Activated naive CD4-positive, alpha-beta T cell treated with anti-CD3 and anti-CD28 coated beads for 36 hours (primary cell): ENCODE data around the gene CSNK1D. TPM values are rescaled to one million over a fixed set of nuclear protein-coding genes. Genes with fewer than 3 reads are reported as not detected.

Experiments
- CTCF ChIA-PET: fragments of 350-600 bp; sonication (Branson Sonifier 250); formaldehyde crosslinking; loops from one replicate; lab custom pipeline; 2021; ENCODE audit warnings: antibody characterized with exemption; lab: Charles Lee
- DNase-seq: peaks from one replicate; pipeline ENCODE4 v3.0.0-alpha.2; 2020
- H3K27ac Mint-ChIP-seq: one replicate; pipeline ENCODE4 v1.8.0; 2021; ENCODE audit warnings: mild to moderate bottlenecking, mixed read lengths
- H3K27me3 Mint-ChIP-seq: one replicate; pipeline ENCODE4 v1.8.0; 2021; ENCODE audit warnings: low read depth, mixed read lengths
- H3K36me3 Mint-ChIP-seq: one replicate; pipeline ENCODE4 v1.8.0; 2021; ENCODE audit warnings: low read depth, mixed read lengths
- H3K4me1 Mint-ChIP-seq: one replicate; pipeline ENCODE4 v1.8.0; 2021; ENCODE audit warnings: low read depth, mixed read lengths
- H3K4me3 Mint-ChIP-seq: one replicate; pipeline ENCODE4 v1.8.0; 2021; ENCODE audit warnings: mild to moderate bottlenecking, moderate library complexity, mixed read lengths
- H3K9me3 Mint-ChIP-seq: one replicate; pipeline ENCODE4 v1.8.0; 2021; ENCODE audit warnings: mixed read lengths
- intact Hi-C: fragments of 100-400 bp; cut with micrococcal nuclease; formaldehyde crosslinking; loops from one replicate; pipeline ENCODE4 v1.15.1; 2023
- total RNA-seq, 2 experiments: library from RNA; stranded (reverse); gene quantifications; one replicate each; pipeline ENCODE4 v1.2.3, GENCODE V29; 2021

CSNK1D gene
- total RNA-seq, 2 experiments from 2014 or later: 99.8 to 100 TPM

DNA sequence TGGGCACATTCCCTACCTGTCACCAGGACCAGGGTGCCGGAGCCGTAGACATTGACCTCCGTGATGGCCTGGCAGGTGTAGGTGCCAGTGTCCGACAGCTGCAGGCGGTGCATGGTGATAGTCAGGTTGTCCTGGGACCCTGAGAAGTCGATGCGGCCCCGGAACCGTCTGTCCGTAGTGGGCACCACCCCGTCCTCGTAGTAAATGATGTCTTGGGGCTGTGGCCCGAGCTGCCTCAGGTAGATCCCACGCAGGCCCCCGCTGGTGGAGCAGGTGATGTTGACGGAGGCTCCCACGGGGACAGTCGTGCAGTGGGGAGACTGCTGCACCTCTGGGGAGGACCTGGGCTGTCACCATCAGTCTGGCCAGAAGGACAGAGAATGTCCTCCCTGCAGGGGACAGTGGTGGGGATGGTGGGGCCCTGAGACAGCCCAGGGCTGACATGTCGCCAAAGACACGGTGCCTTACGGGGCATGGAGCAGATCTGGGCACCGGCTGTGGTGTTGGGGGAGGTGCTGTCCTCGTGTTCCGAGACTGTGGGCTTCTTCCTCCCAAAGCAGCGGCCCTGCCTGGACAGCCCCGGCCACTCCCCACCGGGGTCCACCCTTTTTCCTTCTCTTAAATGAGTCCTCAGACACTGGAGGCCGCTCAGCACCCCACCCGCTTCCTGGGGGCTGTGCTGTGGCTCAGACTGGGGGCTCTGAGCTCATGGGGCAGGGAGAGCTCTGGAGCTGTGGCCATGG lies 43.3 kb upstream of the CSNK1D start:
- Mint-ChIP-seq H3K27me3 (no peaks in the 10 kb centered on the region), H3K36me3 (peaks cover 34% of the 10 kb centered on the region), H3K4me3 (no peak overlapping the region), H3K27ac (no peak overlapping the region), H3K4me1 (peaks cover 23% of the 10 kb centered on the region), H3K9me3 (peaks cover 2% of the 10 kb centered on the region)
- CTCF ChIA-PET: interaction anchor here (0.5 to 5.1 kb wide), 3 partner anchors 13 to 112 kb away, joined by 5 to 49 read pairs (median 6); no protein-coding TSS in a partner anchor
- DNase-seq: peak; percentile 44
- intact Hi-C loops: loop anchor here (1.0 to 10.0 kb wide), 3 partner anchors 11 to 738 kb away; partner anchors contain the start of gene CSNK1D

DNA sequence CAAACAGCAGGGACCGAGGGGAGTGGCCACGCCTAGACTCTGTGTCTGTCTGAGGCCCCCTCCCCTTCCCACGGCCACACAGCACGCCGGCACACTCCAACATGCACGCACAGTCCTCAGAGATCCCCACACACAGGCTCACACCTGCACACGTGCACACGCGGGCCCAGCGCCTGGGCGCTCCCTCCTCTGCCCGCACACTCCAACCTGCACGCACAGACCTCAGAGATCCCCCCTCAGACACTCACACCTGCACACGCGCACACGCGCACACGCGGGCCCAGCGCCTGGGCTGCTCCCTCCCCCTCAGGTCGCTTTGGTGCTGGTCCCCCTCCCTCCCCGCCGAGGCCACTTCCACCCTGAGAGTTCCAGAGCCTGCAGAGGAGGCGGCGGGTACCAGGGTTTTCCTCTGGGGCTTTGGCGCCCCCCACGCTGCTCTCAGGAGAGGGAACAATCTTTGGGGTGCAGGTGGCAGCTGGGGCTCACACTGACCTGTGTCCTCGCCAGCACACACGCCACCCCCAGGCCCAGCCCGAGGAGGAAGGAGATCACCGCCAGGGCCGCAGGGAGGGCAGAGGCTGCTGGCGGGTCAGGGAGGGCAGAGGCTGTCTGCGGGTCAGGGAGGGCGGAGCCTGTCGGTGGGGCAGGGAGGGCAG lies 42.3 kb upstream of the CSNK1D start:
- Mint-ChIP-seq H3K9me3 (peaks cover 2% of the 10 kb centered on the region), H3K27ac (no peak overlapping the region), H3K4me3 (no peak overlapping the region), H3K27me3 (no peaks in the 10 kb centered on the region), H3K36me3 (peaks cover 34% of the 10 kb centered on the region), H3K4me1 (peaks cover 18% of the 10 kb centered on the region)
- CTCF ChIA-PET: interaction anchor here (5.1 kb wide), 1 partner anchor 15 kb away, joined by 49 read pairs; no protein-coding TSS in a partner anchor
- intact Hi-C loops: loop anchor here (2.0 to 10.0 kb wide), 2 partner anchors 43 to 739 kb away; partner anchors contain the start of gene CSNK1D
- peak; percentile 66 for DNase-seq

DNA sequence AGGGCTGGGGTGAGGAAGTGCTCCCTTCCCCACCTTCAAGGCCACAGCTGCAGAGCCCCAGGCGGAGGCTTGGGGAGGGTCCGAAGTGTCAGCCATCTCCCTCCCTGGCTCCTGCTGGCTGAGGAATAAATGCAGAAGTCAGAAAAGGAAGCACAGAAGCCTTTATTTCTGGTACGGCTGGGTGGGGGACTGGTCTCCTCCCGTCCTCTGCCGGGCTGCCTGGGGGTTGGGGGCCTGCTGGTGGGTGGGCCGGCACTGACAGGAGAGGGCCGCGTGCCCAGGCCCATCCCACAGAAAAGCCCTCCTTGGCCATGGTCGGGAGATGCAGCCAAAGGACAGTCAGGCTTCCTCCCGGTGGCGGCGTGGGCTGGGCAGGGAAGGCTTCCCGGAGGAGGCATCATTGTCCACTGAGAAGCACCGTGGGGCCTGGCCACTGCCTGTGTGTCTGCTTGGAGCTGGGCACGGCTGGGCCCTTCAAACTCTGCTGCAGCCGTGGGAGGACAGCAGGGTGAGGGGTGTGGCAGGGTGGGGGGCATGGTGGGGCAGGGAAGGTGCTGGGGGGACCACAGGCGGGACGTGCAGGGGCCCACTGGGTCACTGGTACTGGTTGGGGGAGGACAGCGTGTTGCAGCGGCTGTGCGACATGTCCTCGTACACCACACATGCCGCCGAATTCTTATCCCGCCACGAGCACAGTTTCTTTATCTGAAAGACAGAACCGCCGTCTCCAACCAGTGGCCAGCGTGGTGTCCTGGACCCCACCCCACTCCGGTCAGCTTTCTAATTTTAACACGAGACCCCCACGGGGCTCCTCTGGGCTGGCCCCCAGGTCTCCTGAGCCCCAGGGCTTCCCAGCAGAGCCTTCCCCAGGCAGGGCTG lies 41.5 kb upstream of the CSNK1D start:
- Mint-ChIP-seq H3K4me3 (no peak overlapping the region), H3K27me3 (no peaks in the 10 kb centered on the region), H3K27ac (no peak overlapping the region), H3K36me3 (peaks cover 34% of the 10 kb centered on the region), H3K4me1 (peaks cover 10% of the 10 kb centered on the region), H3K9me3 (peaks cover 2% of the 10 kb centered on the region)
- intact Hi-C loops: loop anchor here (10.0 kb wide), 1 partner anchor 740 kb away; no protein-coding TSS in a partner anchor
- no peak for DNase-seq
- CTCF ChIA-PET: interaction anchor here (5.1 kb wide), 1 partner anchor 15 kb away, joined by 49 read pairs; no protein-coding TSS in a partner anchor

DNA sequence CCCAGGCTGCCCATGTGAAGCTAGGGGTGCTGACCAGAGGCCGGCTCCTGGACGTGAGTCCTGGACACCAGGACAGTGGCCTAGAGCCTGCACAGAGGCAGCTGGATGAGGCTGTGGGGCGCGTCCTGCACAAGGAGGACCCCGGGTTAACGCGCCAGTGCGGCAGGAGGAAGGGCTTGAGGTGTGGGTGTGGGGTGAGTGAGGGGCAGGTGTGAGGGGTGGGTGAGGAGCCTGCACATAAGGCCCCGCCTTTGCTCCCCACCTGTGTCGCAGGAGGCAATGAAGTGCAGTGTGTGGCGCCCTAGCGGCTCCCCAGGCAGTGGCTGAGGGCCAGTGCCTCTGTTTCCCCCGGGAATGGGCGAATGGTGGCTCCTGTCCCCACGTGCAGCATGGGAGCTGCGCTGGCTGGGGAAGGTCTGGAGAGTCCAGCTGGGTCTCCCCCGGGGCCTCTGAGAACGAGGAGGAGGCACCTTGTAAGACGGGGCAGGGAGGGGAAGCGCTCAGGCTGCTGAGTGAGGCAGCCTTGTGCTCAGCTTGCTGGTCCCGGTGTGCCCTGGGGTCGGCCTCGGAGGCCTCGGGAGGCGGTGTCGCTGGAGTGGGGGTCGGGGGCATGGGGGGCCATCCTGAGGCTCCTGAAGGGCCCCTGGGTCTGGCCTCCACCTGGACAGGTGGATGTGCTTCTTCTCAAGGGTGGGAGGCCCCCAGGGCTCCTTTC lies 40.7 kb upstream of the CSNK1D start:
- Mint-ChIP-seq H3K27ac (peak overlapping the region; percentile 76), H3K4me3 (no peak overlapping the region), H3K4me1 (peaks cover 9% of the 10 kb centered on the region), H3K27me3 (no peaks in the 10 kb centered on the region), H3K36me3 (peaks cover 34% of the 10 kb centered on the region), H3K9me3 (peaks cover 2% of the 10 kb centered on the region)
- DNase-seq: no peak
- CTCF ChIA-PET: interaction anchor here (5.1 kb wide), 1 partner anchor 14 kb away, joined by 49 read pairs; no protein-coding TSS in a partner anchor
- intact Hi-C loops: loop anchor here (10.0 kb wide), 1 partner anchor 741 kb away; no protein-coding TSS in a partner anchor

DNA sequence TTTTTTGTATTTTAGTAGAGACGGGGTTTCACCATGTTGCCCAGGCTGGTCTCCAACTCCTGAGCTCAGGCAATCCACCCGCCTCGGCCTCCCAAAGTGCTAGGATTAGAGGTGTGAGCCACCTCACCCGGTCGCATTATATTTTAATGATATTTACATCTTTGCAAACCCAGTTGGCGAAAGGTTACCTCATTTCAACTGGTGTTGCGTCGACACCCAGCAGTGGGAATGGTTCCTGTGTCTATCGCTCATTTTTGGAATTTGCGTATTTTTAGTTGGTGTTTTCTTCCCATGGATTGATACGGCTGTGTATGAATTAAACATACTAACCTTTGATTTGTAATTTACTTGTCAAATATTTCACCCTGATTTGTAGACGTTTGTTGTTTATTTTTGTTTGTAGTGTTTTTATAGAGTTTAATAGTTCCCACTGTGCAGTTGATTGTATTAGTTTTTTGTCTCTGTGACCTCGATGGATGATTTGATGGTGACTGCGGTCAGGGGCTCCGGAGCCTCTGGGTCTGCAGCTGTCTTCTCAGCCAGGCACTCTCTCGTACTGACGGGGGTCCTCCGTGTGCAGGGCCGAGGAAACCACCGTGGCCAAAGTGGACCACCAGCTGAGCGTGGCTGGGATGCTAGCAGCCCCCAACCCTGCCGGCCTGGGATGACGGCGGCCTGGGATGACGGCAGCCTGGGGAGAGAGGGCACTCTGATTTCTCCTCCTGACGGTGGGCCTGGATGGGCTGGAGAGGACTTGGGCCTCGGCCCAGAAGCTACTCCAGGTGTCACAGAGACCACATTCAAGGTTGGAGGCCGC lies 39.9 kb upstream of the CSNK1D start:
- intact Hi-C loops: loop anchor here (10.0 kb wide), 1 partner anchor 741 kb away; no protein-coding TSS in a partner anchor
- Mint-ChIP-seq H3K27ac (peak overlapping the region; percentile 76), H3K4me1 (peaks cover 9% of the 10 kb centered on the region), H3K27me3 (no peaks in the 10 kb centered on the region), H3K9me3 (peaks cover 2% of the 10 kb centered on the region), H3K4me3 (peak overlapping the region; percentile 26), H3K36me3 (peaks cover 34% of the 10 kb centered on the region)
- DNase-seq: no peak
- CTCF ChIA-PET: interaction anchor here (5.1 kb wide), 1 partner anchor 13 kb away, joined by 49 read pairs; no protein-coding TSS in a partner anchor

DNA sequence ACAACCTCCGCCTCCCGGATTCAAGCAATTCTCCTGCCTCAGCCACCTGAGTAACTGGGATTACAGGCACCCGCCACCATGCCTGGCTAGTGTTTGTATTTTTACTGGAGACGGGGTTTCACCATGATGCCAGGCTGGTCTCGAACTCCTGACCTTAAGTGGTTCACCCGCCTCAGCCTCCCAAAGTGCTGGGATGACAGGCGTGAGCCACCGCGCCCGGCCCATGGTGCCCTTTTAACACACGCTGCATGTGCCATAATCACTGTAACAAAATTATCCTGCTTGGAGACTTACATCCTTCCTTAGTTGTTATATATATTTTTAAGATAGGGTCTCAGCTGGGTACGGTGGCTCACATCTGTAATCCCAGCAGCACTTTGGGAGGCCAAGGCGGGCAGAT lies 38.5 kb upstream of the CSNK1D start:
- CTCF ChIA-PET: no interaction called here
- peaks cover 15% of the 10 kb centered on the region for H3K4me1 Mint-ChIP-seq
- peaks cover under 1% of the 10 kb centered on the region for H3K9me3 Mint-ChIP-seq
- no peak overlapping the region for H3K27ac Mint-ChIP-seq
- no peak overlapping the region for H3K4me3 Mint-ChIP-seq
- peaks cover 33% of the 10 kb centered on the region for H3K36me3 Mint-ChIP-seq
- intact Hi-C loops: loop anchor here (10.0 kb wide), 1 partner anchor 743 kb away; no protein-coding TSS in a partner anchor
- no peaks in the 10 kb centered on the region for H3K27me3 Mint-ChIP-seq
- no peak for DNase-seq

DNA sequence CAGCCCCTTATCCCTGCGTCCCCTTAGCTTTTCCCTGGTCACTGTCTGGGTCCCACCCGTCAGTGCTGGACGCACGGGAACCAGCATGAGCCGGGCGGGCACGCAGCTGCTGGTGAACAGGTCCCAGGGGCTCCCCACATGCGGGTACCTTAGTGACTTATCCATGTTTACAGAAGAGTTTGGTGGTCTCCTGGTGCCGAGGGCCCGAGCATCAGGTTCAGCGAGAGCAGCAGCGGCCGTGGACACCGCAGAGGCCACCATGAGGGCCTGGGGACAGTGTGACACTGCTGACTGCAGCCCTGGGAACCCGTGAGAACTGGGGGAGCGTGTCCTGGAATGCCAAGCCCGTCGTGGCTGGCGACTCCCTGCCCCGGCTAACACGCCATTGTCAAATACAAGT lies 37.4 kb upstream of the CSNK1D start:
- CTCF ChIA-PET: no interaction called here
- Mint-ChIP-seq H3K27me3 (no peaks in the 10 kb centered on the region), H3K36me3 (peaks cover 24% of the 10 kb centered on the region), H3K4me3 (no peak overlapping the region), H3K4me1 (peaks cover 26% of the 10 kb centered on the region), H3K27ac (no peak overlapping the region), H3K9me3 (peaks cover 3% of the 10 kb centered on the region)
- intact Hi-C loops: loop anchor here (10.0 kb wide), 1 partner anchor 744 kb away; no protein-coding TSS in a partner anchor
- no peak for DNase-seq

DNA sequence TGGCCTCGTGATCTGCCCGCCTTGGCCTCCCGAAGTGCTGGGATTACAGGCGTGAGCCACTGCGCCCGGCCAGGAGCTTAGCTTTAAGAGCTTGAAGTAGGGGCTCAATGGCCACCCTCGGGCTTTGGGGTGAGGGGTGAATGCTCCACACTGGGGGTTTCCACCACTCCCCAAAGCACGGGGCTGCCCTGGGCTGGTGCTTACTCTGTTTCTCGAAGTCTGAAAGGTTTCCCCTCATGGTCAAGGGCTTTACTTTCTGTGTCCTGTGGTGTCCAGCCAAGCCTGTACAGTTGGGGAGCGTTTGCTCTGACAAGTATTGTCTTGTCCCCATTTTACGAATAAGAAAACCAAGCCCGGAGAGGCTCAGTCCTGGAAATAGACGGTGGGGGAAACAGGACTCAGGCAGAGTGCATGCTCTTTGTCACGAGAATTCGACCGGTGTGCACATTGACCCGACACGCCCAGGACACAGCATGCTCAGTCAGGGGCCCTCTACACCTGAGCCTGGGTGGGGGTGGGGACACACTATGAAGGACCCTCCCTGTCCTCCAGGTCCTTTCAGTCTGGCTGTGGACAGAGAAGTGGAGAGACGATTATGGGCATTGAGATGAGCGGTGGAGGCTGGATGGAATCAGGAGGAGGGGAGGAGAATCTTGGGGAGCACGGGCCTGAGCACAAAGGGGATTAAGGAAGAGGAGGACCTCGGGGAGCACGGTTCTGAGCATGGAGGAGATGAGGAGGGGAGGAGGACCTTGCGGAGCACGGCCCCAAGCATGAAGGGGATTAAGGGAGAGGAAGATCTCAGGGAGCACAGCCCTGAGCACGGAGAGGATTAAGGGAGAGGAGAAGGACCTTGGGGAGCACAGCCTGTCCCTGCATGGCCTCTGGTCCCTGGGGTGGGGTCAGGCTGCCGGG lies 36.4 kb upstream of the CSNK1D start:
- Mint-ChIP-seq H3K4me3 (no peak overlapping the region), H3K9me3 (peaks cover 3% of the 10 kb centered on the region), H3K36me3 (peaks cover 14% of the 10 kb centered on the region), H3K27ac (no peak overlapping the region), H3K4me1 (peaks cover 33% of the 10 kb centered on the region), H3K27me3 (no peaks in the 10 kb centered on the region)
- no peak for DNase-seq
- CTCF ChIA-PET: no interaction called here
- intact Hi-C loops: loop anchor here (10.0 kb wide), 1 partner anchor 745 kb away; no protein-coding TSS in a partner anchor

DNA sequence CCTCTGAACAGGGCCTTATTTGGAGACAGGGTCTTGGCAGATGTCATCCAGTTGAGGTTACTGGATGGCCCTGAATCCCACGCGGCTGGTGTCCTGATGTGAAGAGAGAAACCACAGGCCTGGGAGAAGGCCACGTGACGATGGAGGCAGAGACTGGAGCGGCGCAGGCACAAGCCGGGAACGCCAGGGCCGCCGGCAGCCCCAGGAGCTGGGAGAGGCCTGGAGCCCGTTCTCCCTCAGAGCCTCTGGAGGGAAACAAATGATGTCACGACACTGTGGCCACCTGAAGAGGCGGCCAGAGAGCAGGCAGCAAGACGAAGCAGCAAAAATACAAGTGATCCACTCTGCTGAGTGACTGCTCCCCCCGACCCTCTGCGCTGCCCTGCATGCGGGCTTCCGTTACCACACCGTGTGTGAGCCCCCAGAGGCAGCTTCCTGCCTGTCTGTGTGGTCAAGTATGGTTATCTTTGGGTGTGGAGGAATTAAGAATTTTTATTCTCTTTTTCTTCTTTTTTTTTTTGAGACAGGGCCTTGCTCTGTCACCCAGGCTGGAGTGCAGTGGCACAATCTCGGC lies 32.3 kb upstream of the CSNK1D start:
- intact Hi-C loops: loop anchor here (1.0 kb wide), 2 partner anchors 9 to 11 kb away; partner anchors contain the start of gene CD7
- DNase-seq: no peak
- Mint-ChIP-seq H3K36me3 (peaks cover 4% of the 10 kb centered on the region), H3K27ac (peak overlapping the region; percentile 97), H3K4me1 (peaks cover 60% of the 10 kb centered on the region), H3K9me3 (peaks cover 3% of the 10 kb centered on the region), H3K27me3 (no peaks in the 10 kb centered on the region), H3K4me3 (peak overlapping the region; percentile 8)
- CTCF ChIA-PET: interaction anchor here (0.7 to 1.4 kb wide), 2 partner anchors 16 to 69 kb away, joined by 3 to 4 read pairs; no protein-coding TSS in a partner anchor
